Esophagus muscularis mucosa (tissue), 4 donors: ENCODE data around the gene ABCC3. TPM values are rescaled to one million over a fixed set of nuclear protein-coding genes. Genes with fewer than 3 reads are reported as not detected.

Experiments
- DNase-seq: peaks from one replicate; pipeline ENCODE4 v3.0.0-alpha.2; 2017; ENCODE audit errors: extremely low spot score
- H3K27ac ChIP-seq, 4 donors: fragments of 200-600 bp; sonication (generic); replicated peaks in 1 of 4; 1 replicate in 3 of 4; 2 replicates in 1 of 4; pipeline ENCODE4 v1.5.1; 2016 to 2019; ENCODE audit warnings: mild to moderate bottlenecking in 1 of 4
- H3K27me3 ChIP-seq, 4 donors: fragments of 200-600 bp; sonication (generic); one replicate each; pipeline versions ENCODE4 v1.5.1 to v1.6.0; 2016 to 2019
- H3K36me3 ChIP-seq, 4 donors: fragments of 200-600 bp; sonication (generic); one replicate each; pipeline ENCODE4 v1.5.1; 2016 to 2019
- H3K4me1 ChIP-seq, 4 donors: fragments of 200-600 bp; sonication (generic); one replicate each; pipeline ENCODE4 v1.5.1; 2016 to 2019
- H3K4me3 ChIP-seq, 4 donors: fragments of 200-600 bp; sonication (generic); 1 replicate in 2 of 4; 2 replicates in 2 of 4; pipeline ENCODE4 v1.5.1; 2016 to 2019; ENCODE audit warnings: mild to moderate bottlenecking in 4 of 4, moderate library complexity in 1 of 4
- H3K9me3 ChIP-seq, 4 donors: fragments of 200-600 bp; sonication (generic); 1 replicate in 3 of 4; 2 replicates in 1 of 4; pipeline ENCODE4 v1.5.1; 2016 to 2019
- EP300 ChIP-seq: sonication (generic); formaldehyde crosslinking; IDR thresholded peaks from one replicate; pipeline ENCODE4 v1.6.1; 2017; ENCODE audit warnings: antibody characterized with exemption
- POLR2A ChIP-seq: fragments of 450-650 bp; IDR thresholded peaks from one replicate; pipeline ENCODE4 v1.6.1; 2017; ENCODE audit warnings: antibody characterized with exemption, moderate library complexity, mild to moderate bottlenecking, low read depth
- POLR2AphosphoS5 ChIP-seq, 2 donors: sonication (generic); formaldehyde crosslinking; IDR thresholded peaks; one replicate each; pipeline ENCODE4 v1.6.1; 2017; ENCODE audit warnings: antibody characterized with exemption in 2 of 2
- WGBS: methylation state at CpG from one replicate; pipeline ENCODE4 v1.1.5; 2018; 5-methylcytosine and 5-hydroxymethylcytosine counted together
- intact Hi-C: fragments of 100-400 bp; cut with DNase I; formaldehyde crosslinking; loops from one replicate; pipeline ENCODE4 v1.15.1; 2023
- total RNA-seq, 4 donors: library from RNA; depleted of rRNA; stranded (reverse); fragments of >200 nt; gene quantifications; one replicate each; pipeline versions ENCODE4 v1.1.0 to v1.2.1, GENCODE V29; 2016
- TF ChIP-seq, protein P1 (sequence below), 3 experiments: fragments of 200-600 bp in 2 of 3; fragments of 450-650 bp in 1 of 3; sonication (generic) in 2 of 3; IDR thresholded peaks; one replicate each; pipeline ENCODE4 v1.5.1; 2017 to 2019; ENCODE audit warnings: antibody characterized with exemption in 3 of 3, mild to moderate bottlenecking in 2 of 3, moderate library complexity in 1 of 3

The ABCC3 gene
- total RNA-seq, 4 donors from 2014 or later = 0.50 to 2.9 (median 1.9) TPM

DNA sequence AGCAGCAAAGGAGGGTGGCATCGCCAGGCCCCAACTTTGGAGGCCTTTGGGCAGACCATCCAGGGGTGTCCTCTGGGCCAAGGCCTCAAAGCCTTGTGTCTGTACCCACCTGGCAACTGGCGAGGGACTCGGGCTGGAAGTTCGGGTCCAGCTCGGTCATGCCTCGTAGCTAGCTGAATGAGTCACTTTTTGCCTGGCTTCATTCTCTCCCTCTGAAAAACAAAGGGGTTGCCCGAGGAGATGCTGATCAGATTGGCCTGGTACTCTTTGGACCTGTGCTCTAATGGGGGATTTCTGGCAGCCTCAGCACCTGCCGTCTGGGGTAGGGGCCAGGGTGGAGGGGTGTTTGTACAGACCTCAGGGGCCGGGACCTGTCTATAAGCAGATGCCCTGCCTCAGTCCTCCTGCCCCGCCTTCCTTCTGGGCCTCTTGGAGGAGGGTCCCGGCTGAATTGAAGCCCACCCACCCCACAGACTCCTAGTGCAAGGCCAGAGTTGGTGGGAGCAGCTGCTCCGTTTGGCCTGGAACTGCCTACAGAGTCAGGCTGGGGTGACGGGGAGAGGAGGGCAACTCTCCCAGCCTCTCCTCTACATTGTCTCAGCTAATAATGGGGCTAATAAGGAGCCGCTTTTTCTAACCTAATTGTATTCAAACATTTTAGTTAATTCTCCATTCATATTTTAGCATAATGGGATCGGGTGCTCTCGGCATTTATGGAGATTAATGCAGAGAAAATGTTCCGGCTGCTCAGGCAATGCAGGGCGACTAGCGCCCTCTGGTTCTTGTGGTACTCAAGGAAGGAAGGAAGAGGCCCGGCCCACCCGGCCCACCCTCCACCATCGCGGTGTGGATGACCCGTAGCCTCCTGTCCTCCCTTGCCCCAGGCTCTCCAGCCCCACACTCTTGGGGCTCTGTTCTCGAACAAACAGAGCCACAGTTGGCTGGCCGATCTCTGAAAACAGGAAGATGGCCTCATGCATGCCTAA is 21.4 kb upstream of the ABCC3 start:
- Histone ChIP-seq H3K4me3 (no peak overlapping the region), H3K4me1 (peaks cover 0 to 9% (median 0%) of the 10 kb centered on the region in 4 donors), H3K9me3 (no peaks in the 10 kb centered on the region), H3K36me3 (no peaks in the 10 kb centered on the region), H3K27me3 (peaks cover 0 to 22% (median 0%) of the 10 kb centered on the region in 4 donors), H3K27ac (no peak overlapping the region)
- no peak for TF ChIP-seq POLR2AphosphoS5 (IDR thresholded peaks at IDR 0.05)
- TF ChIP-seq EP300 = no peak
- no peak for TF ChIP-seq POLR2A
- TF ChIP-seq, protein P1, sequence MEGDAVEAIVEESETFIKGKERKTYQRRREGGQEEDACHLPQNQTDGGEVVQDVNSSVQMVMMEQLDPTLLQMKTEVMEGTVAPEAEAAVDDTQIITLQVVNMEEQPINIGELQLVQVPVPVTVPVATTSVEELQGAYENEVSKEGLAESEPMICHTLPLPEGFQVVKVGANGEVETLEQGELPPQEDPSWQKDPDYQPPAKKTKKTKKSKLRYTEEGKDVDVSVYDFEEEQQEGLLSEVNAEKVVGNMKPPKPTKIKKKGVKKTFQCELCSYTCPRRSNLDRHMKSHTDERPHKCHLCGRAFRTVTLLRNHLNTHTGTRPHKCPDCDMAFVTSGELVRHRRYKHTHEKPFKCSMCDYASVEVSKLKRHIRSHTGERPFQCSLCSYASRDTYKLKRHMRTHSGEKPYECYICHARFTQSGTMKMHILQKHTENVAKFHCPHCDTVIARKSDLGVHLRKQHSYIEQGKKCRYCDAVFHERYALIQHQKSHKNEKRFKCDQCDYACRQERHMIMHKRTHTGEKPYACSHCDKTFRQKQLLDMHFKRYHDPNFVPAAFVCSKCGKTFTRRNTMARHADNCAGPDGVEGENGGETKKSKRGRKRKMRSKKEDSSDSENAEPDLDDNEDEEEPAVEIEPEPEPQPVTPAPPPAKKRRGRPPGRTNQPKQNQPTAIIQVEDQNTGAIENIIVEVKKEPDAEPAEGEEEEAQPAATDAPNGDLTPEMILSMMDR (IDR thresholded peaks at IDR 0.05) = peak in 1 of 3 experiments; percentile 12
- DNase-seq = no peak
- intact Hi-C loops = no loop called here
- WGBS = 57% methylated on average over 20 of the region's 26 CpGs

DNA sequence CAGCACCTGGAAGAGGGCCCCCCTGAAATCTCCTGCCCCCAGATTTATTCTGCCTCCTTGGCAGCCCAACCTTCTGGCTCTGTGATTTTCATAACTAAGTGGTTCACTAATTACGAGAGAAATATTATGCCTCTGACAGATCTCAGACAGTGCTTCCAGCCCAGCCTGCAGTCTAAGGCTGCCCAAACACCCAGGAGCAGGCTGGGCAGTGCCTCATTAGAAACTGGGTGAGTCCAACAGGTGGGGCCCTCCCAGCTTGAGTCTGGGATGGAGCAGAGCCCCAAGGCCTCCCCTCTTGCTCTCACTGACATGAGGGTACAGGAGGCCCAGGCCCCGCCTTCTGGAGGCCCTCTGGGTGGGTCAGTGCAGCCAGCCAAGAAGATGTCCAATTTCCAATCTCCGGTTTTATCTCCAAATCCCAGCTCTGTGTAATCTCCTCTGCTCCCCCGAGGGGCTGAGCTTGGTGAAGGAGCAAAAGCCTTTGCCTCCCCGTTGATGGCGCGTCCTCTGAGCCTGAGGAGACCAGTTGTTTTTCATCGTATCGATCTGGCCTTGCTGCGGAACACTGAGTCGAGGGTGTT is 20.1 kb upstream of the ABCC3 start:
- H3K4me1 ChIP-seq = peaks cover 0 to 9% (median 0%) of the 10 kb centered on the region in 4 donors
- intact Hi-C loops = no loop called here
- no peaks in the 10 kb centered on the region for H3K36me3 ChIP-seq
- TF ChIP-seq EP300 = no peak
- no peak for TF ChIP-seq POLR2A
- TF ChIP-seq, protein P1 (IDR thresholded peaks at IDR 0.05) = no peak
- no peak for TF ChIP-seq POLR2AphosphoS5 (IDR thresholded peaks at IDR 0.05)
- H3K4me3 ChIP-seq = no peak overlapping the region
- no peak for DNase-seq
- no peaks in the 10 kb centered on the region for H3K9me3 ChIP-seq
- peaks cover 0 to 10% (median 0%) of the 10 kb centered on the region in 4 donors for H3K27me3 ChIP-seq
- 68% methylated on average over 8 of the region's 11 CpGs for WGBS
- no peak overlapping the region for H3K27ac ChIP-seq

DNA sequence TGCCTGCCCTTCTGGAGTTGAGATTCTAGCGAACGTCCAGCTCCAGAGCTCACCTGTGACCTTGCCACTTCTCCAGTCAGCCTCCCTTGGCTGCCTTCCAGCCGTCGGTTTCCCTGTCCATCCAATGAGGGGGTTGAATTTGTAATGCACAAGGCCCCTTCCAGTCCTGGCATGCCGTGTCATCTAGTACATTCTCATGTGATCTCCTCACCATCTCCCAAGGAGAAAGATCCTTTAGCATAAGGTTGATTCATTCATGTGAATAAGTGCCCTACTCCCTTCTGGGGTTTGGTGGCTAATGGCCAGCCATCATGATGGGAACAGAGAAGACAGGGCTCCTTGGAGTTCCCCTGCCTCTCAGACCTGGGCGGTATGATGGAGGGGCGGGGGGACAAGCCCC is 18.9 kb upstream of the ABCC3 start:
- DNase-seq = no peak
- peaks cover 0 to 9% (median 0%) of the 10 kb centered on the region in 4 donors for H3K27me3 ChIP-seq

DNA sequence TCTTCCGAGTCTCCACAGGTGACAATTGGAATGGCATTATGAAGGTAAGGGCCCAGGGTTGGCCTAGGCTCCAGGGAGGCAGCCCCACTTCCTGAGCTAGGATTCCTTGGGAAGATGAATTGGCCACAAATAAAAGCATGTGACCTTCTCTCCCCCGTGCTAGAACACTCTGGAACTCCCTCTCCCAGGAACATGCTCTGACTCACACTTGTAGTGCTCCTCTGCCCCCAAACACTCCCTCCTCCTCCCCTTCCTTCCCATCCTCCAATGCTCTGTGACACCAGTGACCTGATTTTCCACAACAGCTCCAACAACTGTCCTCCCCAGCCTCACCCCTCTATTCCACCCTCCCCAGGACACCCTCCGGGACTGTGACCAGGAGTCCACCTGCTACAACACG is 16.4 kb upstream of the ABCC3 start:
- no peak for DNase-seq
- 73% methylated on average over 4 of the region's 4 CpGs for WGBS
- Histone ChIP-seq H3K9me3 (no peaks in the 10 kb centered on the region), H3K27ac (no peak overlapping the region), H3K4me1 (peaks cover 0 to 8% (median 0%) of the 10 kb centered on the region in 4 donors), H3K27me3 (peaks cover 0 to 21% (median 0%) of the 10 kb centered on the region in 4 donors), H3K4me3 (no peak overlapping the region), H3K36me3 (no peaks in the 10 kb centered on the region)
- intact Hi-C loops = no loop called here
- TF ChIP-seq POLR2A = no peak
- TF ChIP-seq POLR2AphosphoS5 (IDR thresholded peaks at IDR 0.05) = no peak
- TF ChIP-seq, protein P1 (IDR thresholded peaks at IDR 0.05) = no peak
- TF ChIP-seq EP300 = no peak

More for the DNA sequence above, 18.9 kb upstream of the ABCC3 start:
- Histone ChIP-seq H3K4me1 (peaks cover 0 to 9% (median 0%) of the 10 kb centered on the region in 4 donors), H3K36me3 (no peaks in the 10 kb centered on the region), H3K4me3 (no peak overlapping the region), H3K27ac (no peak overlapping the region), H3K9me3 (no peaks in the 10 kb centered on the region)
- TF ChIP-seq, protein P1 (IDR thresholded peaks at IDR 0.05) = no peak
- TF ChIP-seq POLR2A = no peak
- TF ChIP-seq POLR2AphosphoS5 (IDR thresholded peaks at IDR 0.05) = no peak
- no peak for TF ChIP-seq EP300
- intact Hi-C loops = no loop called here
- WGBS = 89% methylated on average over 5 of the region's 7 CpGs
